K562 (cell line): Measurements from ENCODE around the gene RGMA. TPM values are rescaled to one million over a fixed set of nuclear protein-coding genes. Genes with fewer than 3 reads are reported as not detected.

ENCODE experiments used
- ATAC-seq: fragments of 200-7000 bp; cut with Tn5 transposase; 3 replicates; pipeline ENCODE4 v1.9.1; 2020; ENCODE audit warnings: moderate library complexity
- BruUV-seq: library from RNA; stranded (reverse); fragments of 400-500 nt; replicated peaks from 2 replicates; lab custom pipeline; 2021; lab: Mats Ljungman, UMichigan
- CTCF ChIA-PET: fragments of 300-600 bp; formaldehyde crosslinking; extraction: SDS; loops from one replicate; lab custom pipeline; 2021; ENCODE audit warnings: low intra/inter-chr PET ratio; lab: Yijun Ruan, JAX
- POLR2A ChIA-PET: fragments of 300-600, 350-650 bp; sonication (Branson Sonifier 250); formaldehyde crosslinking; extraction: SDS; loops from one replicate; lab custom pipeline; 2021; ENCODE audit warnings: antibody characterized with exemption, inconsistent platforms; lab: Yijun Ruan, JAX
- DNase-seq, 4 experiments: peaks; one replicate each; pipeline versions ENCODE4 v3.0.0 to v3.0.0-alpha.2; 2011 to 2018; ENCODE audit warnings: low spot score in 3 of 4, mixed read lengths in 3 of 4; ENCODE audit errors: extremely low read depth in 1 of 4
- FAIRE-seq: peaks from 2 replicates; lab custom pipeline; 2011; peaks lifted over from hg19 to GRCh38; lab: Jason Lieb, UNC
- H2AFZ ChIP-seq: 2 replicates; pipeline ENCODE4 v1.6.0; 2011; ENCODE audit warnings: low read depth, low read length, control low read depth, inconsistent platforms
- H3K27ac ChIP-seq: fragments of 200-600 bp; 3 replicates; pipeline ENCODE4 v1.8.0; 2011; ENCODE audit warnings: low read depth, mild to moderate bottlenecking, control low read depth, inconsistent platforms, low read length, moderate library complexity, mixed read lengths; ENCODE audit errors: extremely low read depth
- H3K27me3 ChIP-seq, 2 experiments: fragments of 300-600 bp in 1 of 2; 2 replicates in 1 of 2; 3 replicates in 1 of 2; pipeline versions ENCODE4 v1.6.0 to v1.8.0; 2011; ENCODE audit warnings: inconsistent platforms in 2 of 2, low read length in 2 of 2, mild to moderate bottlenecking in 1 of 2, mixed read lengths in 1 of 2, moderate library complexity in 1 of 2; ENCODE audit not compliant: control insufficient read depth in 2 of 2, insufficient read depth in 2 of 2
- H3K36me3 ChIP-seq: fragments of 300-600 bp; 3 replicates; pipeline ENCODE4 v1.8.0; 2011; ENCODE audit warnings: mild to moderate bottlenecking, low read length, inconsistent platforms; ENCODE audit not compliant: control insufficient read depth, insufficient read depth
- H3K4me1 ChIP-seq, 2 experiments: fragments of 200-600 bp in 1 of 2; replicated peaks in 1 of 2; 2 replicates in 1 of 2; 3 replicates in 1 of 2; pipeline versions ENCODE4 v1.5.1 to v1.8.0; 2011; ENCODE audit warnings: inconsistent platforms in 2 of 2, low read length in 2 of 2, mild to moderate bottlenecking in 1 of 2, mixed read lengths in 1 of 2, moderate library complexity in 1 of 2; ENCODE audit not compliant: control insufficient read depth in 2 of 2, insufficient read depth in 2 of 2
- H3K4me2 ChIP-seq: 2 replicates; pipeline ENCODE4 v1.6.1; 2011; ENCODE audit warnings: low read length, control low read depth, inconsistent platforms, mixed read lengths; ENCODE audit not compliant: insufficient read depth
- H3K4me3 ChIP-seq: fragments of 200-600 bp; sonication (generic), shearing (Covaris generic); 2 replicates; pipeline ENCODE4 v1.5.1; 2016; ENCODE audit warnings: control low read depth, inconsistent platforms
- H3K79me2 ChIP-seq: fragments of 200-600 bp; 3 replicates; pipeline ENCODE4 v1.8.0; 2011; ENCODE audit warnings: low read length, inconsistent platforms; ENCODE audit not compliant: control insufficient read depth, insufficient read depth
- H3K9ac ChIP-seq, 2 experiments: 2 replicates each; pipeline versions ENCODE4 v1.6.0 to v1.6.1; 2011; ENCODE audit warnings: low read depth in 2 of 2, low read length in 2 of 2, control low read depth in 1 of 2, inconsistent platforms in 1 of 2, mild to moderate bottlenecking in 1 of 2, mixed read lengths in 1 of 2; ENCODE audit not compliant: insufficient read depth in 1 of 2
- H3K9me1 ChIP-seq: one replicate; pipeline ENCODE4 v1.6.0; 2011; ENCODE audit warnings: inconsistent platforms, mild to moderate bottlenecking, low read length, moderate library complexity; ENCODE audit not compliant: control insufficient read depth, insufficient read depth
- H3K9me3 ChIP-seq: replicated peaks from 2 replicates; pipeline ENCODE4 v1.5.1; 2011; ENCODE audit warnings: low read depth, low read length, inconsistent platforms; ENCODE audit not compliant: control insufficient read depth, insufficient read depth
- H4K20me1 ChIP-seq: replicated peaks from 2 replicates; pipeline ENCODE4 v1.6.1; 2011; ENCODE audit warnings: low read length, inconsistent platforms, mixed read lengths; ENCODE audit not compliant: control insufficient read depth, insufficient read depth
- CAMTA2 ChIP-seq: fragments of 250-450 bp; sonication (Bioruptor Pico); conservative IDR thresholded peaks from 2 replicates; pipeline ENCODE4 v1.5.1; 2022
- EWSR1 ChIP-seq: fragments of 450-650 bp; IDR thresholded peaks from 2 replicates; pipeline ENCODE4 v1.6.1; 2018; ENCODE audit warnings: borderline replicate concordance, mild to moderate bottlenecking, low read depth, moderate library complexity; ENCODE audit not compliant: partially characterized antibody
- FOXA1 ChIP-seq: fragments of 450-650 bp; IDR thresholded peaks from 2 replicates; pipeline ENCODE4 v1.6.1; 2016; ENCODE audit warnings: mild to moderate bottlenecking, borderline replicate concordance
- MYBL2 ChIP-seq, 2 experiments: fragments of 450-650 bp in 1 of 2; sonication (generic) in 1 of 2; formaldehyde crosslinking in 1 of 2; IDR thresholded peaks; 2 replicates each; pipeline versions ENCODE4 v1.6.1 to v1.8.1; 2017 to 2022; ENCODE audit warnings: borderline replicate concordance in 1 of 2, inconsistent platforms in 1 of 2, low read depth in 1 of 2, mild to moderate bottlenecking in 1 of 2, missing genetic modification reagents in 1 of 2, moderate library complexity in 1 of 2
- MYC ChIP-seq, 2 experiments: fragments of 250-450 bp in 1 of 2; sonication (Bioruptor Pico) in 1 of 2; IDR thresholded peaks; 2 replicates each; pipeline versions ENCODE4 v1.5.1 to v1.6.1; 2012 to 2021; ENCODE audit warnings: low read depth in 2 of 2, borderline replicate concordance in 1 of 2, improper control_type of control experiment in 1 of 2, low read length in 1 of 2, mild to moderate bottlenecking in 1 of 2, moderate library complexity in 1 of 2
- NBN ChIP-seq: fragments of 450-650 bp; IDR thresholded peaks from 2 replicates; pipeline ENCODE4 v1.6.1; 2016; ENCODE audit warnings: low read depth, mild to moderate bottlenecking
- NR1H2 ChIP-seq: sonication (generic); formaldehyde crosslinking; IDR thresholded peaks from 2 replicates; pipeline ENCODE4 v1.4.0; 2020; ENCODE audit warnings: mild to moderate bottlenecking, missing genetic modification reagents
- OTX1 ChIP-seq: fragments of 450-650 bp; formaldehyde crosslinking; IDR thresholded peaks from 2 replicates; pipeline ENCODE4 v1.4.0; 2022; ENCODE audit warnings: mild to moderate bottlenecking
- RBM22 ChIP-seq: fragments of 200-400 bp; formaldehyde crosslinking; IDR thresholded peaks from 2 replicates; pipeline ENCODE4 v1.6.1; 2018; ENCODE audit warnings: low read length, low read depth; ENCODE audit not compliant: poor library complexity, severe bottlenecking
- RCOR1 ChIP-seq, 2 experiments: IDR thresholded peaks; 2 replicates each; pipeline ENCODE4 v1.6.1; 2012; ENCODE audit warnings: low read depth in 2 of 2, low read length in 2 of 2, borderline replicate concordance in 1 of 2, improper control_type of control experiment in 1 of 2
- TCF3 ChIP-seq: sonication (generic); formaldehyde crosslinking; IDR thresholded peaks from 2 replicates; pipeline ENCODE4 v1.4.0; 2020; ENCODE audit warnings: mild to moderate bottlenecking, missing genetic modification reagents
- ZNF174 ChIP-seq: fragments of 250-450 bp; sonication (Bioruptor Pico); IDR thresholded peaks from 2 replicates; pipeline ENCODE4 v1.4.0; 2020; ENCODE audit warnings: mild to moderate bottlenecking
- ZNF184 ChIP-seq: sonication (generic); formaldehyde crosslinking; IDR thresholded peaks from 2 replicates; pipeline ENCODE4 v1.5.0; 2020; ENCODE audit warnings: missing genetic modification reagents
- ZNF518B ChIP-seq: fragments of 250-450 bp; sonication (Bioruptor Pico); IDR thresholded peaks from 2 replicates; pipeline ENCODE4 v1.5.0; 2021; ENCODE audit warnings: mild to moderate bottlenecking, moderate library complexity
- WGBS: fragments of 100-300 bp; shearing (Covaris generic); methylation state at CpG from one replicate; pipeline ENCODE4 v1.1.6; 2016; ENCODE audit warnings: low coverage, mixed read lengths; ENCODE audit not compliant: insufficient coverage; ENCODE audit errors: missing lambda C conversion rate; 5-methylcytosine and 5-hydroxymethylcytosine counted together
- in situ Hi-C: fragments of 300-500 bp; cut with MboI; formaldehyde crosslinking; loops from 4 replicates; pipeline ENCODE4 v1.15.0; 2018; ENCODE audit warnings: inconsistent platforms, mixed read lengths
- intact Hi-C: fragments of 100-400 bp; cut with micrococcal nuclease; formaldehyde crosslinking; loops from 2 replicates; pipeline ENCODE4 v1.14.2; 2022
- polyA plus RNA-seq, 8 experiments: library from polyadenylated mRNA; depleted of rRNA in 4 of 8; stranded (reverse) in 5 of 8; unstranded in 3 of 8; fragments of >200 nt; fragmentation: Nextera tagmentation in 2 of 8; fragmentation: Illumina TruSeq in 1 of 8; extraction: Ambion mirVana in 2 of 8; extraction: Trizol in 1 of 8; gene quantifications; 2 replicates each; pipeline versions ENCODE4 v1.2.1 to v1.2.3, GENCODE V29; 2011 to 2014; ENCODE audit warnings: inconsistent platforms in 1 of 8, missing spikeins in 1 of 8
- total RNA-seq, 7 experiments: library from RNA; depleted of rRNA in 6 of 7; stranded (reverse); fragments of >200 nt in 6 of 7; fragmentation: Illumina TruSeq in 2 of 7; extraction: Trizol in 2 of 7; gene quantifications; 2 replicates each; pipeline versions ENCODE4 v1.2.1 to v1.2.3, GENCODE V29; 2011 to 2021; ENCODE audit warnings: low replicate concordance in 1 of 7
- TF ChIP-seq, protein P1 (sequence below): fragments of 250-450 bp; sonication (Bioruptor Pico); IDR thresholded peaks from 2 replicates; pipeline ENCODE4 v1.9.0; 2021; ENCODE audit warnings: mild to moderate bottlenecking

RGMA gene
- total and polyA plus RNA-seq, 9 of the 15 experiments (the other 6 are each of a cell fraction or from before 2014, with no cell fraction given) = 0.03 to 0.05 (median 0.03) TPM; not detected in 6

DNA sequence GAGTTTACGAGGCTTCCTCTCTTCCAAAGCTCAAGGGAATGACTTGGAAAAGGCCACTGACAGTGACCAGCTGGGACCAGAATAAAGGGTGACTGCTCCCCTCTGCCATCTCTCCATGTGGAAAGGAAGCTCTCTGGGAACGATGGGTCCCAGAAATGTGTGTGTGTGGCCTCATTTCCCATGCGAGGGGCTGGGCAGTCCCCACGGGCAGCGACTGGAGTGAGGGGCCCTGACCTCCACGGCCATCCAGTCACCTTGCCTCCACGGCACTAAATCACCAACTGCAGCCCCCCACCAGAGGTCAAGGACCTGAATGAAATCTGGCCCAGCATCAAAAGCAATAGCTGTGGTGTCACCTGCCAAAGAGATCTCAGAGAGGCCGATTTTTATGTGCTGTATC, 29.6 kb downstream of the RGMA start:
- no peak for TF ChIP-seq ZNF184 (CRISPR knock-in tag)
- no peak for TF ChIP-seq TCF3 (CRISPR knock-in tag)
- TF ChIP-seq, protein P1, sequence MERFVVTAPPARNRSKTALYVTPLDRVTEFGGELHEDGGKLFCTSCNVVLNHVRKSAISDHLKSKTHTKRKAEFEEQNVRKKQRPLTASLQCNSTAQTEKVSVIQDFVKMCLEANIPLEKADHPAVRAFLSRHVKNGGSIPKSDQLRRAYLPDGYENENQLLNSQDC (CRISPR knock-in tag) = no peak
- TF ChIP-seq ZNF518B (CRISPR knock-in tag) = no peak
- no peak for TF ChIP-seq ZNF174 (CRISPR knock-in tag)
- TF ChIP-seq RBM22 = no peak
- no peak for TF ChIP-seq RCOR1 (IDR thresholded peaks at IDR 0.05; ENCODE audit: borderline replicate concordance in 1 of 2, low read depth in 2 of 2, low read length in 2 of 2)
- no peak for TF ChIP-seq CAMTA2 (CRISPR knock-in tag)
- TF ChIP-seq FOXA1 = no peak
- TF ChIP-seq OTX1 (CRISPR knock-in tag) = no peak
- no peak for TF ChIP-seq MYC (IDR thresholded peaks at IDR 0.05; ENCODE audit: low read depth, low read length)
- TF ChIP-seq MYC (CRISPR knock-in tag; IDR thresholded peaks at IDR 0.05; ENCODE audit: borderline replicate concordance, low read depth) = no peak
- TF ChIP-seq NBN = no peak
- TF ChIP-seq MYBL2 (IDR thresholded peaks at IDR 0.05; ENCODE audit: low read depth) = no peak
- TF ChIP-seq MYBL2 (CRISPR knock-in tag; IDR thresholded peaks at IDR 0.05; ENCODE audit: borderline replicate concordance) = no peak
- no peak for TF ChIP-seq EWSR1
- no peak for TF ChIP-seq NR1H2 (CRISPR knock-in tag)
- 1% methylated on average over 8 of the region's 8 CpGs for WGBS
- DNase-seq (no peak), FAIRE-seq (no peak), ATAC-seq (no peak)
- in situ Hi-C loops (no loop called here), intact Hi-C loops (loop anchor here (10.0 kb wide), 1 partner anchor 325 kb away; no protein-coding TSS in a partner anchor)
- BruUV-seq = no TSS peak
- Histone ChIP-seq H3K79me2 (no peaks in the 10 kb centered on the region), H3K4me2 (no peak overlapping the region), H3K27ac (no peak overlapping the region), H4K20me1 (peaks cover 11% of the 10 kb centered on the region; the same call in 1 of the 2 replicates), H3K9me3 (no peaks in the 10 kb centered on the region), H2AFZ (no peak overlapping the region), H3K4me3 (no peak overlapping the region), H3K9me1 (no peaks in the 10 kb centered on the region), H3K27me3 (peaks cover 64 to 81% of the 10 kb centered on the region in 2 experiments), H3K9ac (no peak overlapping the region), H3K4me1 (no peaks in the 10 kb centered on the region), H3K36me3 (no peaks in the 10 kb centered on the region)
- ChIA-PET POLR2A (interaction anchor here (1.4 to 1.9 kb wide), 2 partner anchors 10 to 15 kb away, joined by 5 read pairs; no protein-coding TSS in a partner anchor), CTCF (no interaction called here)
